GM19025 (cell line): ENCODE measurements around the gene EPOP.
"Not testable (repeated sequence)": the region's sequence is repeated elsewhere in the genome, so short reads cannot be mapped to it uniquely, and the experiment has no call there.

ENCODE experiments used
- ATAC-seq: cut with Tn5 transposase; IDR thresholded peaks from one replicate; pipeline ENCODE4 v1.9.1; 2021; ENCODE audit warnings: mild to moderate bottlenecking, low read depth, moderate library complexity; ENCODE audit not compliant: unreplicated experiment

Gene EPOP

DNA sequence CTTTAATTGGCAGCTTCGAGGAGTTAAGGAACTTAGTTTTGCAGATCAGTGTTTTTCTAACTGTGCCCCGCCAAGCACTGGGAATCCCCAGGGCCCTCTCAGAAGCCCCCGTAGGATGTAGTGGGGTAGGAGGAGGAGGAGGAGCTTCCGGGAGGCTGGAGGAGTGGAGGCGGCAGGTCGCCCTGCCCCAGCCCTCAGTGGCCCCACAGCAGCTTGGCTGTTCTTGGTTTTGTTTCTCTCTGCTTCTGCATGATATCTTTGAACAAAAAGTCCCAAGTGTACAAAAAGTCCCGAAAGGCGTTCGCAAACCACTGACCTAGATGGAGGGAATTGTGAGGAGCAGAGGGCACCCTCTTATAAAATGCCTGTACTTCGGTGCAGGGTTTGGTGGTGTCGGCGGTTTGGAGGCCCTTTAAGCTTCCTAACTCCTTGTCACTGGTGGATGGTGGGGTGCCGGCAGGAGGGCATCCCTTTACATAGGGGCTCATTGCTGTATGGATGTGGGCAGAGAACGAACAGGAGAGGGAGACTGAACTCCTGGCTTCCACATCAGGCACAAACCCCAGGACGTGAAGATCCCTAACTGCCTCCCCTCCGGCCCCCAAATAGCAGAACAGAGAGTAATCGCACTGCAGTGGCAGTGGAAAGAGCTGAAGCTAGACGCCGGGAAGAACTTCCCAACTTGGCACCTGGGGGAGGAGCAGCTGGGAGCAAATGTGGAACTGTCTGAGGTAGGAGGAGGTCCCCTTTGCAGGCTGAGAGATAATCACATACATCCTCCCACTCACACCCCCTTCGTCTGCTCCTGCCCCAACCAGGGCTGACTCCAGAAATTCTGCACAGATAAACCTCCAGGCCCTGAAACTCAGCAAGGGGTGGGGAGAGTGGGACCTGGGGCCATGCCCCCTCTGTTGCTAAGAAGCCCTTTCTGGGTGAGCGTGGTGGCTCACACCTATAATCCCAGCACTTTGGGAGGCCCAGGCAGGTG is 20.1 kb downstream of the EPOP start:
- ATAC-seq: peak; percentile 62

DNA sequence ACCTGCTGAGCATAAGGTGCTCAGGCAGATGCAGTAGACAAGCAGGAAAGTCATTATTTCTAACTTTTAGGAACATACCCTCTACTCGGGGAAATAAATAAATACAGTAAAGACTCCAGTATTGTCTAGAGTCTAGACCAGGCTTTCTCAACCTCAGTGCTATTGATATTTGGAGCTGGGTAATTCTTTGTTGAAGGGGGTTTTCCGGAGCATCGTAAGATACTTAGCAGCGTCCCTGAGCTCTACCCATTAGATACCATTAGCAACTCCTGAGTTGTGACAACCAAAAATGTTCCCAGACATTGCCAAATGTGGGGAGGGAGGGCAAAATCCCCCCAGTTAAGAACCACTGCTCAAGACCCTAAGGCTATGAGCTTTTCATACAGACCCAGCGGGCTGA is 21.1 kb downstream of the EPOP start:
- no peak for ATAC-seq

DNA sequence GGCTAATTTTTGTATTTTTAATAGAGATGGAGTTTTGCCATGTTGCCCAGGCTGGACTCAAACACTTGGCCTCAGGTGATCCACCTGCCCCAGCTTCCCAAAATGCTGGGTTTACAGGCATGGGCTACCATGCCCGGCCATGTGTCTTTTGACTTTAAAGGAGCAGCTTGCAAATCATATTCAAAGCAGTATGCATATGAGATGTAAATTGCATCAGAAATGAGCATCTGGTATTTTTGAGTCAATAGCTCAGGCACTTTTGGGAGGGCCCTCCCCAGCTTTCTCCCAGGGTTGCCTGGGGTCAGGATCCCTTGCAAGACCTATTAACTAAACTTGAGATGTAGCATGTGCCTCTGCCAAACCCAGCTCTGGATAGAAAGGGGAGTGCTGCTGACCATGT is 21.5 kb downstream of the EPOP start:
- no peak for ATAC-seq

DNA sequence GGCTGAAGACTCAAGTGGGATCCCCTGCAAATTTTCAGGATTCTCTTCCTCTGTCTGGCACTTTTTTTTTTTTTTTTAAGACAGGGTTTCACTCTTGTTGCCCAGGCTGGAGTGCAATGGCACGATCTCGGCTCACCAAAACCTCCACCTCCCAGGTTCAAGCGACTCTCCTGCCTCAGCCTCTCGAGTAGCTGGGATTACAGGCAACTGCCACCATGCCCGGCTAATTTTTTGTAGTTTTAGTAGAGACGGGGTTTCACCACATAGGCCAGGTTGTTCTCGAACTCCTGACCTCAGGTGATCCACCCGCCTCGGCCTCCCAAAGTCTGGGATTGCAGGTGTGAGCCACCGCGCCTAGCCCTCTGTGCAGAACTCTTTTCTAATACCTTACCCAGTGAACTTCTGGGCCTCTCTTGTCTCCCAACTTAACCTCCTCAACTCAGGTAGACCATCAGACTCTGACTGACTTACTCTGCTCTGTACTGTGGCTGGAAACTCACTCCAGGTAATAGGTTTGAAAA is 24.0 kb downstream of the EPOP start:
- ATAC-seq: not testable (repeated sequence)

DNA sequence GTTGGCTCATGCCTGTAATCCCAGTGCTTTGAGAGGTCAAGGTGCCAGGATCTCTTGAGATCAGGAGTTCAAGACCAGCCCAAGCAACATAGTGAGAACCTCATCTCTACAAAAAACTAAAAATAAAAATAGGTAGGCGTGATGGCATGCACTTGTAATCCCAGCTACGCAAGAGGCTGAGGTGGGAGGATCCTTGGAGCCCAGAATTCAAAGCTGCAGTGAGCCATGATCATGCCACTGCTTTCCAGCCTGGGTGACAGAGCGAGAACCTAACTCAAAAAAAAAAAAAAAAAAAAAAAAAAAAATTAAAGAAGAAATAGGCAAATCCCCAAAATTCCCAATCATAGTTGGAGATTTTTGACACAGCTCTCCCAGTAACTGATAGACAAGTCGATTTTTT is 36.8 kb downstream of the EPOP start:
- no peak for ATAC-seq

DNA sequence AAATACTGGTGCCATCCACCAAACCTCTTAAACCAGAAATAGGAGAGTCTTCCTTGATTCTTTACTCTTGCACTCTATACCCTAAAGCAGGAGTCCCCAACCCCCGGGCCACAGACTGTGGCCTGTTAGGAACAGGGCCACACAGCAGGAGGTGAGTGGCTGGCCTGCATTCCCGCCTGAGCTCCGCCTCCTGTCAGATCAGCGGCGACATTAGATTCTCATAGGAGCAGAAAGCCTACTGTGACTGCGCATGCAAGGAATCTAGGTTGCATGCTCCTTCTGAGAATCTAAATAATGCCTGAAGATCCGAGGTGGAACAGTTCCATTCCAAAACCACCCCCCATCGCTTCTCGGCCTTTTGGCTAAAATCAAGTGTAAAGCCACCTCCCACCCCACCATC is 38.7 kb downstream of the EPOP start:
- no peak for ATAC-seq

DNA sequence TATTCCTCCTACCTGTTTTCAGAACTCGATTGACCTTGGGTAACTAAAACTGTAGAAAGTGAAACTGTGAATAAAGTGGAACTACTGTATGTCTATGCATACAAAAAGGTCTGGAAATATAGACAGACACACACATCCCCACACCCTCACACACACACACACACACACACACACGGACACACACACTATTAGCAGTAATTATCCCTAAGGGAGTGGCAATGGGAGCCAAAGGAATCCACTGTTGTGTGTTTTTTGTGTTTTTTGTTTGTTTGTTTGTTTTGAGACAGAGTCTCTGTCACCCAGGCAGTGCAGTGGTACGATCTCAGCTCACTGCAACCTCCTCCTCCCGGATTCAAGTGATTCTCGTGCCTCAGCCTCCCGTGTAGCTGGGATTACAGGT is 42.4 kb downstream of the EPOP start:
- ATAC-seq: no peak

DNA sequence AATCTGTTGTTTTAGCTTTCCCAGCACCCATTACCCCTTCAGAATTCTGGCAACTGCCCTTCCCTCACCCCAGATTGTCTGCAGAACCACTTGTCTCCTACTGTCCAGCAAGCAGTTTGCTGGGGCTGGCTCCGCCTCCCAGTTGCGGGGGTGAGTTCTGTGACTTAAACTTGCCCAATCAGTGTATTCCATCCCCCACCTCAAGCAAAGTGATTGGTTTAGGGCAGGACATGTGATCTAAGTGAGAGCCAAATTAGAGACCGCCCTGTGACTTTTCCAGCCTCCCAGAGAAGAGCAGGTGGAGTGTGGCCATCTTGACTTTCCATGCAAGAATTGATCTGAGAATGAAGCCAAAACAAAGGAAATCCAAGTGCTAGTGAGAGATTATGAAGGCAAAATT is 46.3 kb downstream of the EPOP start:
- no peak for ATAC-seq

DNA sequence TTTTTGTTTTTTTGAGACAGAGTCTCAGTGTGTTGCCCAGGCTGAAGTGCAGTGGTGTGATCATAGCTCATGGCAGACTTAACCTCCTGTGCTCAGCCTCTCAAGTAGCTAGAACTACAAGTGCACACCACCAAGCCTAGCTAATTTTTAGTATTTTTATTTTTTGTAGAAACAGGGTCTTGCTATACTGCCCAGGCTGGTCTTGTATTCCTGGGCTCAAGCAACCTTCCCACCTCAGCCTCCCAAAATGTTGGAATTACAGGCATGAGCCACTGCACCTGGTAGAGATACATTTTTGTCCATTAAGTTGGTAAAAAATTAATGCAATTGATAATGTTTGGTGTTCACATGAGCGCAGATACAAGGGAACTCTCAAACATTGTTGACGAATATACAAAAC is 46.8 kb downstream of the EPOP start:
- no peak for ATAC-seq

DNA sequence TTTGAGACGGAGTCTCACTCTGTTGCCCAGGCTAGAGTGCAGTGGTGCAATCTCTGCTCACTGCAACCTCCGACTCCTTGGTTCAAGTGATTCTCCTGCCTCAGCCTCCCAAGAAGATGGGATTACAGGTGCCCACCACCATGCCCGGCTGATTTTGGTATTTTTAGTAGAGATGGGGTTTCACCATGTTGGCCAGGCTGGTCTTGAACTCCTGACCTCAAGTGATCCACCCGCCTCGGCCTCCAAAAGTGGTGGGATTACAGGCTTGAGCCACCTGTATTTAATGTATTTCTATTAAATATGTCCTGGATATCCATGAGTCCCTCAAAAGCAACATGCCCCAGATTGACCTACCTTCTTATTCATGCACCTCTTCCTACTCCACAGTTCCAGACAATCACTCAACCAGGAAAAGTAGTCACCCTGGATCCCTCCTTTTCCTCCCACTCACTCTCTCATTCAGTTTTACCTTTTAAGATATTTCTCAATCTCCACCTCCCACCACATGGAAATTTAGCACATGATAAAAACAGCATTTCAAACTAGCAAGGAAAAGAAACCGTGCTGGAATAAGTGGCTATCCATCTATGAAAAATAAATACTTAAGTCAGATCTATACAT is 48.0 kb downstream of the EPOP start:
- not testable (repeated sequence) for ATAC-seq

DNA sequence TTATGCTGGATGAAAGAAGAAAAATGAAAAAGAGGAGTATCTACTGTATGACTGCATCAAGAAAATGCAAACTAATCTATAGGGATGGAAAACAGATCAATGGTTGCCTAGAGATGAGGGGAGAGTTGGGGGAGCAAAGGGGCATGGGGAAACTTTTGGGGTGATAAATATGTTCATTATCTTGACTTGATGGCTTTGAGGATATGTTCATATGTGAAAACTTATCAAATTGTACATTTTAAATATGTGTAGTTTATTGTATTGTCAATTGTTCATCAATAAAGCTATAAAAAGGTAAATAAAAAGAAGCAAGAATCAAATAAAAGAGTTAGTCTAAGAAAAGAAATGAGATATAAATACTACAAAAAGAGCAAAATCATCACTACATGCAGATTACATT is 49.3 kb downstream of the EPOP start:
- no peak for ATAC-seq

DNA sequence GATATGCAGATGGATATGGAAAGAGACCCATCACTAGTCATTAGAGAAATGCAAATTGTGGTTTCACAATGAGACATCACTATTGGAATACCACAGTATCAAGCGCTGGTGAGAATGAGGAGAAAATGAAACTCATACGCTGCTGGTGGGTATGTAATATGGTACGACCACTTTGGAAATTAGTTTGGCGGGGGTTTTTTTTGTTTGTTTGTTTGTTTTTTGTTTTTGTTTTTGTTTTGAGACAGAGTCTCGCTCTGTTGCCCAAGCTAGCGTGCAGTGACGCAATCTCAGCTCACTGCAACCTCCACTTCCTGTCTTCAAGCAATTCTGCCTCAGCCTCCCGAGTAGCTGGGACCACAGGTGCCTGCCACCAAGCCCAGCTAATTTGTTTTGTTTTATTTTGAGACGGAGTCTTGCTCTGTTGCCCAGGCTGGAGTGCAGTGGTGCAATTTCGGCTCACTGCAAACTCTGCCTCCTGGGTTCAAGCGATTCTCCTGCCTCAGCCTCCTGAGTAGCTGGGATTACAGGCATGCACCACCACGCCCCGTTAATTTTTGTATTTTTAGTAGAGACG is 49.9 kb downstream of the EPOP start:
- not testable (repeated sequence) for ATAC-seq
